Mononuclear cell (primary cell): Measurements from ENCODE around the gene CNKSR1. TPM values are rescaled to one million over a fixed set of nuclear protein-coding genes. Genes with fewer than 3 reads are reported as not detected.

Experiments
- H3K27me3 ChIP-seq: 2 replicates; pipeline ENCODE4 v1.6.0; 2011; ENCODE audit warnings: low read length, control low read depth; ENCODE audit not compliant: insufficient read depth
- H3K4me1 ChIP-seq: 2 replicates; pipeline ENCODE4 v1.5.1; 2011; ENCODE audit warnings: mild to moderate bottlenecking, low read length, control low read depth; ENCODE audit not compliant: insufficient read depth
- H3K4me3 ChIP-seq: 2 replicates; pipeline ENCODE4 v1.5.1; 2011; ENCODE audit warnings: mild to moderate bottlenecking, low read length, moderate library complexity
- H3K9me3 ChIP-seq: 2 replicates; pipeline ENCODE4 v1.5.1; 2011; ENCODE audit warnings: low read depth, mild to moderate bottlenecking, control low read depth, low read length
- total RNA-seq: library from RNA; depleted of rRNA; stranded (reverse); fragments of >200 nt; gene quantifications from one replicate; pipeline ENCODE4 v1.2.3, GENCODE V29; 2012

The CNKSR1 gene
- total RNA-seq, 1 donor = 0.42 TPM

- Histone ChIP-seq H3K9me3 (no peaks in the 10 kb centered on the region), H3K4me3 (peak within 1 kb of the TSS; percentile 69), H3K27me3 (peaks cover 4% of the 10 kb centered on the region), H3K4me1 (peaks cover 26% of the 10 kb centered on the region)
Observed at GRCh38 chr1:26168410-26169197, 8.7 kb upstream of the CNKSR1 start, which contains the start of gene C1orf232. TSS of gene C1orf232 (minus strand) at chr1:26168963. CDS start at chr1:26168499, 464 bp downstream.

GRCh38 chr1:26169198-26169554 lies 8.1 kb upstream of the CNKSR1 start:
- Histone ChIP-seq H3K9me3 (no peaks in the 10 kb centered on the region), H3K4me3 (no peak overlapping the region), H3K4me1 (peaks cover 21% of the 10 kb centered on the region), H3K27me3 (no peaks in the 10 kb centered on the region)

GRCh38 chr1:26169669-26170471 lies 7.4 kb upstream of the CNKSR1 start, which contains the start of gene ZNF593:
TSS of gene ZNF593 (plus strand) at chr1:26169908. CDS start at chr1:26169984, 76 bp downstream.
- peaks cover 16% of the 10 kb centered on the region for H3K4me1 ChIP-seq
- H3K4me3 ChIP-seq = peak within 1 kb of the TSS; percentile 69
- no peaks in the 10 kb centered on the region for H3K27me3 ChIP-seq
- H3K9me3 ChIP-seq = no peaks in the 10 kb centered on the region

GRCh38 chr1:26170472-26170821 lies 6.8 kb upstream of the CNKSR1 start:
- peak overlapping the region; percentile 69 for H3K4me3 ChIP-seq
- H3K9me3 ChIP-seq = no peaks in the 10 kb centered on the region
- H3K27me3 ChIP-seq = no peaks in the 10 kb centered on the region
- H3K4me1 ChIP-seq = peaks cover 16% of the 10 kb centered on the region

- Histone ChIP-seq H3K27me3 (no peaks in the 10 kb centered on the region), H3K4me3 (no peak within 1 kb of the TSS), H3K4me1 (peaks cover 16% of the 10 kb centered on the region), H3K9me3 (no peaks in the 10 kb centered on the region)
Observed at GRCh38 chr1:26171084-26172072, 5.9 kb upstream of the CNKSR1 start, which contains the start of gene ZNF593OS. TSS of gene ZNF593OS (minus strand) at chr1:26171832. CDS start at chr1:26171661, 171 bp downstream.

- Histone ChIP-seq H3K4me3 (no peak overlapping the region), H3K4me1 (peaks cover 4% of the 10 kb centered on the region), H3K9me3 (no peaks in the 10 kb centered on the region)
Observed at GRCh38 chr1:26175346-26175745, 1.9 kb upstream of the CNKSR1 start.

GRCh38 chr1:26180010-26180506 lies 2.8 kb downstream of the CNKSR1 start:
- Histone ChIP-seq H3K4me1 (no peaks in the 10 kb centered on the region), H3K27me3 (no peaks in the 10 kb centered on the region), H3K9me3 (no peaks in the 10 kb centered on the region), H3K4me3 (no peak overlapping the region)

More at GRCh38 chr1:26175346-26175745, 1.9 kb upstream of the CNKSR1 start:
- no peaks in the 10 kb centered on the region for H3K27me3 ChIP-seq

- no peak overlapping the region for H3K4me3 ChIP-seq
- H3K27me3 ChIP-seq = no peaks in the 10 kb centered on the region
- no peaks in the 10 kb centered on the region for H3K9me3 ChIP-seq
- H3K4me1 ChIP-seq = no peaks in the 10 kb centered on the region
Observed at GRCh38 chr1:26181586-26182382, 4.5 kb downstream of the CNKSR1 start.

- Histone ChIP-seq H3K27me3 (no peaks in the 10 kb centered on the region), H3K4me3 (no peak overlapping the region), H3K9me3 (no peaks in the 10 kb centered on the region), H3K4me1 (no peaks in the 10 kb centered on the region)
Observed at GRCh38 chr1:26182383-26182696, 5.0 kb downstream of the CNKSR1 start.

- Histone ChIP-seq H3K27me3 (no peaks in the 10 kb centered on the region), H3K4me1 (no peaks in the 10 kb centered on the region), H3K9me3 (no peaks in the 10 kb centered on the region), H3K4me3 (no peak overlapping the region)
Observed at GRCh38 chr1:26184086-26184485, 6.8 kb downstream of the CNKSR1 start.

GRCh38 chr1:26184883-26185282 lies 7.6 kb downstream of the CNKSR1 start:
- Histone ChIP-seq H3K4me3 (no peak overlapping the region), H3K9me3 (no peaks in the 10 kb centered on the region)

GRCh38 chr1:26187882-26188281 lies 10.6 kb downstream of the CNKSR1 start:
- no peaks in the 10 kb centered on the region for H3K9me3 ChIP-seq
- no peak overlapping the region for H3K4me3 ChIP-seq
- no peaks in the 10 kb centered on the region for H3K4me1 ChIP-seq
- no peaks in the 10 kb centered on the region for H3K27me3 ChIP-seq

More at GRCh38 chr1:26184883-26185282, 7.6 kb downstream of the CNKSR1 start:
- Histone ChIP-seq H3K4me1 (no peaks in the 10 kb centered on the region), H3K27me3 (no peaks in the 10 kb centered on the region)

GRCh38 chr1:26188477-26188876 lies 11.2 kb downstream of the CNKSR1 start:
- Histone ChIP-seq H3K4me3 (no peak overlapping the region), H3K4me1 (no peaks in the 10 kb centered on the region), H3K9me3 (no peaks in the 10 kb centered on the region), H3K27me3 (no peaks in the 10 kb centered on the region)

GRCh38 chr1:26189331-26189730 lies 12.0 kb downstream of the CNKSR1 start:
- H3K9me3 ChIP-seq = no peaks in the 10 kb centered on the region
- H3K27me3 ChIP-seq = no peaks in the 10 kb centered on the region
- H3K4me1 ChIP-seq = no peaks in the 10 kb centered on the region
- no peak overlapping the region for H3K4me3 ChIP-seq
